Stimulated activated CD4-positive, alpha-beta T cell treated with anti-CD3 and anti-CD28 coated beads, TNF-alpha, amount 100 ng/mL, for 1 hour (primary cell): Measurements from ENCODE around the gene EIF3A.

Source experiments
- DNase-seq, 3 donors: peaks; one replicate each; pipeline ENCODE4 v3.0.0-alpha.2; 2020; ENCODE audit warnings: low read depth in 3 of 3, low spot score in 1 of 3

Gene EIF3A

GRCh38 chr10:119007211-119007574 lies 73.4 kb downstream of the EIF3A start:
- DNase-seq: no peak

DNA sequence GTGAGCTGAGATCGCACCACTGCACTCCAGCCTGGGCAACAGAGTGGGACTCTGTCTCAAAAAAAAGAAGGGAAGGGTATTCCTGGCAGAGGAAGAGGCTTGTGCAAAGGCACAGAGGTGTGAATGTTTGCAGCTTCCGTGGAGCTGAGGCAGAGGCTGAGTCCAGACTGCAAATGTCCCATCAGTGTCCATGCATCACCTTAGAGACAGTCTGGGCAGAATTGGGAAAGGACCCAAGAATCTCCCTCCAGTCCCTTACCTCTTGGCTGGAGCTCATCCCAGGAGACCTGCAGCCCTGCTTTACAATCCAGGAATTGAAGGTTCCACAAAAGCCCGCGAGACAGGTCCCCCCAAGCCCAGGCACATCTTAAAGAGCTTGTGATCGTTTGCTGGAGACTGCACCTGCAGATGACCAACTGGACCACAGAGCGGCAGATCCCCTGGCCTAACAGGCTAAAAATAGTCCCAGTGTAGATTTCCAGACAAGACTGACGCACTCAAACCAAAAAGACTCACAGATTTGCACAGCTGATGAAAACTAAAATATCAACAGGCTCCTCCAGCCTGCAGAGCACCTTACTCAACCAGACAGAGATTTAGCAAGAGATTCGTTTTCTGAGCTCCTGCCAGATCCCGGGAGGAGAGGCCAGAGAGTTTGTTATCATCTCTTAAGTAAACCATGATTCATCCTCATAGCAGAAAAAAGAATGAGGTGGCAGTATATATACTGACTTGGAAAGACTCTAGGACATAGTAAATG lies 74.0 kb downstream of the EIF3A start:
- no peak for DNase-seq

- no peak for DNase-seq
These were observed 75.1 kb downstream of the EIF3A start for GRCh38 chr10:119005362-119006043.

GRCh38 chr10:119003572-119004289 lies 76.9 kb downstream of the EIF3A start:
- DNase-seq: no peak

- no peak for DNase-seq
These were observed 78.7 kb downstream of the EIF3A start for GRCh38 chr10:119001717-119002500.

DNA sequence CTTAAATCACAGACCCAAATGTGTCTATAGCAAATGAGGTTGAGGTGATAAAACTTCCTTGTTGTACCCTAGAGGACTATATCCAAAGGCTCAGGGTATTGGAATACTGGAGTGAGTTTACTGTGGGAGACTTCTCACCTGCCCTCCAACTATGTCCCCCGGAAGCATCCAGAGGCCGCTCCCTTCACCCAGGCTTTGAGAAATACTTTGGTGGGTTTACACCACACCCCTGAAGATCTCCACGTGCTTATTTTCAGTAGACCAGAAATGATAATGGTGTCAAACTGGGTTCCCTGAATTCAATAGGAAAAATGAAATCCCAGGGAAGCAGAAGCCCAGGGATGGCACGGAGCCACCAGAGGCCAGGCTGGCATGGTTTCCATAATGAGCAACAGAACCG lies 82.4 kb downstream of the EIF3A start:
- no peak for DNase-seq

DNA sequence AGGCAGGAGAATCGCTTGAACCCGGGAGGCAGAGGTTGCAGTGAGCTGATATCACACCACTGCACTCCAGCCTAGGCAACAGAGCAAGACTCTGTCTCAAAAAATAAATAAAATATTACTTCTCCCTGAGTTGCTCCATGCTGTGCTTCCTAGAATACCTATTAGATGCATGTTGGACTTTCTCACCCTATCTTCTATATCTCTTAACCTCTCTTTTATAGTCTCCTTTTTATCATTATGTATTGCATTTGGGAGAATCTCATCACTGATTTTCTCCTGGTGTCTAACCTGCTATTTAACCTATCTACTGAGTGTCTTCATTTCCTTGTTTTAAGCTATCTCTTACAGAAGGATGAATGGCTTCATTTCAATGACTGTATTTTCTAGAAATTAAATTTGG lies 83.2 kb downstream of the EIF3A start:
- no peak for DNase-seq

DNA sequence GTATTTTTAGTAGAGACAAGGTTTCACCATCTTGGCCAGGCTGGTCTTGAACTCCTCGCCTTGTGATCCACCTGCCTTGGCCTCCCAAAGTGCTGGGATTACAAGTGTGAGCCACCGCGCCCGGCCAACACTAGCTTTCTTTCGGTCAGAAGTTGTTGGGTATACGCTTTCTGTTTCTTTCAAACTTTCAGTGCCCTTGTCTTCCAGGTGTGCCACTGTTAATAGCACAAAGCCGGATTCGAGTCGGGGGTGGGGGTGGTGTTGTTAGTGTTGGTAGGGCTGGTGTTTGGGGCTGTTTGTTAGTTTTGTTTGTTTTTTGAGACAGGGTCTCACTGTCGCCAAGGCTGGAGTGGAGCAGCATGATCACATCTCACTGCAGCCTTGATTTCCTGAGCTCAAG lies 84.9 kb downstream of the EIF3A start:
- DNase-seq: no peak

GRCh38 chr10:118994321-118994720 lies 86.3 kb downstream of the EIF3A start:
- no peak for DNase-seq

- no peak for DNase-seq
These were observed 87.4 kb downstream of the EIF3A start for GRCh38 chr10:118993214-118993613.

DNA sequence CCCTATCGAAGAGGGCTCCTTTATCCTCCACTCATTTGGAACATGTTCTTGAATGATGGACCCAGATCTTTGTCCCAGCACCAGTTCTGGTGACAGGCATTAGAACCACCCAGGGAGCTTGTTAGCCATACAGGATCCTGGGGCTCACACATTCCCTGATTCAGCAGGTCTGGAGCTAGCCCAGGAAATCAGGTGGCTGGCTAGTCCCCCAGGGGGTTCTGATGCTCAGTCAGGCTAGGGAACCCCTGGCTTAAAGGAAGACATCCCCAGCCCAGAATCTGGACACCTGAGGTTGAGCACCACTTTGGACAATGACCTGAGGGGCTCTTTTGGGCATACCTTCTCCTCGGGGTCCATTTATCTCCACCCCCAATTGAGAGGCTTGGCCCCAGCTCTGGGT lies 88.1 kb downstream of the EIF3A start:
- DNase-seq: no peak

DNA sequence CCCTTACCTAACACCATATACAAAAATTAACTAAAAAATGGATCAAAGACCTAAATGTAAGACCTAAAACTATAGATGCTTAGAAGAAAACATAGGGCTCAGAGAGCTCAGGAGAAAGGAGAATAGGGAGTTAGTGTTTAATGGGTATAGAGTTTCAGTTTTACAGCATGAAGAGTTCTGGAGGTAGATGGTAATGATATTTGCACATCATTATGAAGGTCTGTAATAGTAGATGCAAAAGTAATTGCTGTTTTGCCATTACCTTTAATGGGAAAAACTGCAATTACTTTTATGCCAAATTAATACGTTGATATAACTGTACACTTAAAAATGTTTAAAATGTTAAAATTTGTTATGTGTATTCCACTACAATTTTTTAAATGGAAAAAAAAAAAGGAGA lies 90.3 kb downstream of the EIF3A start:
- DNase-seq: no peak

DNA sequence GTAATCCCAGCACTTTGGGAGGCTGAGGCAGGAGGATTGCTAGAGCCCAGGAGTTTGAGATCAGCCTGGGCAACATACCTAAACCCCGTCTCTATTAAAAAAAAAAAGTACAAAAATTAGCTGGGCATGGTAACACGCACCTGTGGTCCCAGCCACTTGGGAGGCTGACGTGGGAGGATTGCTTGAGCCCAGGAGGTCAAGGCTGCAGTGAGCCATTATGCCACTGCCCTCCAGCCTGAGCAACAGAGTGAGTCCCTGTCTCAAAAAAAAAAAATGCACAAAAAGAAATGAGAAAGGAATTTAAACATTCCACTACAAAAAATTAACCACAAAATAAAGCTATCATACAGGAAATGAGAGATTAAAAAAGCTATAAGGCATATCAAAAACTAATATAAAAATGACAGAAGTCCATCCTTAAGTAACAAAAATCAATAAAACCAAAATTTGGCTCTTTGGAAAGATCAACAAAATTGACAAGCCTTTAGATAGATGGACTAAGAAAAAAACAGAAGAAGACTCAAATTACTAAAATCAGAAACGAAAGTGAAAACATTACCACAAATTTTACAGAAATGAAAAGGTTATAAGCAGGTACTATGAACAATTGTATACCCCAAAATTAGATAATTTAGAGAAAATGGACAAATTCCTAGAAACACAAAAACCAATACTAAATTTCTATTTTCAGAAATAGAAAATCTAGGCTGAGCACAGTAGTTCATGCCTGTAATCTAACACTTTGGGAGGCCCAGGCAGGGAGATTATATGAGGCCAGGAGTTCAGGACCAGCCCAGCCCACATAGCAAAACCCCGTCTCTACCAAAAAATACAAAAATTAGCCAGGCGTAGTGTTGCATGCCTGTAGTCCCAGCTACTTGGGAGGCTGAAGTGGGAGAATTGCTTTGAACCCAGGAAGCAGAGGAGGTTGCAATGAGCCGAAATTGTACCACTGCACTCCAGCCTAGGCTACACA lies 93.5 kb downstream of the EIF3A start:
- DNase-seq: no peak

DNA sequence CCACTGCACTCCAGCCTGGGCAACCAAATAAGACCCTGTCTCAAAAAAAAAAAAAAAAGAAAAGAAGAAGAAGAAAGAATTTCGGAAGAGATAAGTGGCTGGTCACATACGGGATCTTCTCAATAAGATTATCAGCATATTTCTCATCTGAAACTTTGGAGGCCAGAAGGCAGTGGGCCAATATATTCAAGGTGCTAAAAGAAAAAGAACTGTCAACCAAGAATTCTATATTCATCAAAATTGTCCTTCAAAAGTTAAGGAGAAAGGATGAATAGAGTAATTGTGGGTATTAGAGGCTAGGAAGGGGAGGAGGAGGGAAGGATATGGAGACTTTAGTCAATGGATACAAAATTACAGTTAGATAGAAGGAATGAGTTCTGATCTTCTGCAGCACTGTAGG lies 95.0 kb downstream of the EIF3A start:
- DNase-seq: no peak
